ENCODE data around the gene LIMCH1. TPM values are rescaled to one million over a fixed set of nuclear protein-coding genes. Genes with fewer than 3 reads are reported as not detected.

The LIMCH1 gene
- total RNA-seq, 5 donors from 2014 or later (not counting 1 experiment from before 2014, with no cell fraction given): 0.15 to 0.38 (median 0.30) TPM

DNA sequence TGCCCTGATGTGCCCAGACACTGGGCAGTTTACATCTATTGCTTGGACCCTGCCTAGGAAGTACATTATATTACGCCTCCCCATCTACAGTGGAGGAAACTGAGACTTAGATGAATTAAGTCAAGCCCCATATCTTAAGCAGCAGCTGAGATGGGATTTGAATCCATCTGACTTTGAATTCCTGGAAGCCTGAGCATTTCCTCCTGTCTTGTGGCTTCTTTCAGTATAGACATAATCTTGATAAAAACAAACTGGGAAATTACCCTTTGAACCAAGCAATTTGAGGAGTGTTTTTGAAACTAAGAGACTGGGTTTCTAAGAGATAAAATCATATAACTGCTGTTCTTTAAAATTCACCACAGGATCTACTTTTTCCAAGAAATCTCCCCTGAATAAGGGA is 18.6 kb downstream of the LIMCH1 start:
- H3K27me3 ChIP-seq (replicated peaks in 1 of 2; ENCODE audit: control insufficient read depth in 2 of 2, extremely low read depth in 1 of 2, insufficient read depth in 2 of 2, low read length in 1 of 2): no peaks in the 10 kb centered on the region
- CTCF ChIA-PET: no interaction called here
- H3K4me1 ChIP-seq (ENCODE audit: control insufficient read depth in 1 of 2, extremely low read depth in 1 of 2, insufficient read depth in 2 of 2, low read length in 2 of 2): no peaks in the 10 kb centered on the region
- DNase-seq (no peak), ATAC-seq (replicated peaks in 1 of 4) (no peak)
- POLR2A ChIA-PET: no interaction called here
- H3K9me3 ChIP-seq: no peaks in the 10 kb centered on the region
- H3K27ac ChIP-seq (ENCODE audit: low read length): no peak overlapping the region
- no peaks in the 10 kb centered on the region for H3K36me3 ChIP-seq (ENCODE audit: control insufficient read depth in 2 of 2, extremely low read depth in 1 of 2, insufficient read depth in 1 of 2, low read length in 1 of 2)
- no peak overlapping the region for H3K4me3 Mint-ChIP-seq
- WGBS (ENCODE audit: insufficient coverage): no CpG with 5 or more reads among the region's 1 CpG
- H3K27me3 Mint-ChIP-seq: peaks cover 3 to 7% of the 10 kb centered on the region in 2 donors
- H3K36me3 Mint-ChIP-seq: no peaks in the 10 kb centered on the region
- H3K9me3 Mint-ChIP-seq: peaks cover 0 to 5% (median 2%) of the 10 kb centered on the region in 3 donors
- no peak overlapping the region for H3K27ac Mint-ChIP-seq
- no peaks in the 10 kb centered on the region for H3K4me1 Mint-ChIP-seq
- no peak overlapping the region for H3K4me3 ChIP-seq (ENCODE audit: control insufficient read depth in 1 of 2, extremely low read depth in 1 of 2, low read length in 1 of 2)

DNA sequence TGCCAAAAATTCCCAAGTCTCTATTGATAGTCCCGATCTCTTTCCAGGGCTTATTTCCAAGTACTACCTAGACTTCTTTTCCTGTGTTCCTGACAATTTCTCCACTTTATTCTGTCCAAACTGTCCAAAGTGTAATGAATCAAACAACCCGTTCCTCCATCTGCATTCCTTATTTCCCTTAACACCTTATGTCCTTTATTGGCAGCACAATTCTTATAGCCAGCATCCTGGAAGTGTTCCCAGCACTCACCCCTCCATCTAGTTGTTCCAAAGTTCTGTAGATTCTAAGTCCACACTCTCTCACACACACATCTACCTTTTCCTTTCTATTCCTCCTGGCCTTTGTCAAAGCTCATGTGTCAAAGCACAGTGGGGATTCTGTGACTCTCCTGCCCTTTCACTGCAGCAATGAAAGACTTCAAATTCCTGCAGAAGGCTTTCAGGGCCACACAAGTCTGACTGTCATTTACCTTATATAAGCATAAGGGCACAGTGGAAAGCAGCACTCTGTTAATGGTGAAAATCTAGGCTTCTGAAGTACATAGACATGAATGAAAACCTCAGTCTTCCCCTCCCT is 22.1 kb downstream of the LIMCH1 start:
- no peak overlapping the region for H3K27ac ChIP-seq (ENCODE audit: low read length)
- ATAC-seq (replicated peaks in 1 of 4): no peak

DNA sequence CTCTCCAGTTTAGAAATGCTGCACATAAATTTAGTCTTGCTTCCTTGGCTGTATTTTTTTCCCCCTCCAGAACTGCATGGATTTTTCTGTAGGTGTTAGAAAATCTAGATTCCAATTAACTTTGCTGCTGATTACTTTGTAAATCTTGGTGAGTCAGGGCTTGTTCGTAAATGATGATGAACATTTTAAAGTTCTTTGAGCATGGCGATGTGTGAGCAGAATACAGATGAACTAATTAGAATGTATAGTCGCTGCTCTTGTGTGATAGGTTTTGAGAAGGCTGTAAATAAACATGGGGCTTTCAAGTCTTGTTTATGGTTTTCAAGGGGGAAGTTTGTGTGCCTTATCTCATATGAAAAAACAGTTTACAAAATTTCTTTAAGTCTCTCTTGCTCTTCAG is 23.3 kb downstream of the LIMCH1 start:
- Mint-ChIP-seq H3K27me3 (peaks cover 3 to 7% of the 10 kb centered on the region in 2 donors), H3K4me1 (no peaks in the 10 kb centered on the region), H3K27ac (no peak overlapping the region), H3K4me3 (no peak overlapping the region), H3K9me3 (peaks cover 0 to 5% (median 0%) of the 10 kb centered on the region in 3 donors), H3K36me3 (no peaks in the 10 kb centered on the region)
- H3K9me3 ChIP-seq: no peaks in the 10 kb centered on the region
- 88% methylated on average over 2 of the region's 3 CpGs for WGBS (ENCODE audit: insufficient coverage)
- no peaks in the 10 kb centered on the region for H3K4me1 ChIP-seq (ENCODE audit: control insufficient read depth in 1 of 2, extremely low read depth in 1 of 2, insufficient read depth in 2 of 2, low read length in 2 of 2)
- ATAC-seq (replicated peaks in 1 of 4) (no peak), DNase-seq (no peak)
- H3K27ac ChIP-seq (ENCODE audit: low read length): no peak overlapping the region
- ChIA-PET CTCF (no interaction called here), POLR2A (no interaction called here)
- no peak overlapping the region for H3K4me3 ChIP-seq (ENCODE audit: control insufficient read depth in 1 of 2, extremely low read depth in 1 of 2, low read length in 1 of 2)
- no peaks in the 10 kb centered on the region for H3K27me3 ChIP-seq (replicated peaks in 1 of 2; ENCODE audit: control insufficient read depth in 2 of 2, extremely low read depth in 1 of 2, insufficient read depth in 2 of 2, low read length in 1 of 2)
- no peaks in the 10 kb centered on the region for H3K36me3 ChIP-seq (ENCODE audit: control insufficient read depth in 2 of 2, extremely low read depth in 1 of 2, insufficient read depth in 1 of 2, low read length in 1 of 2)

More for the DNA sequence above, 22.1 kb downstream of the LIMCH1 start:
- no peaks in the 10 kb centered on the region for H3K4me1 ChIP-seq (ENCODE audit: control insufficient read depth in 1 of 2, extremely low read depth in 1 of 2, insufficient read depth in 2 of 2, low read length in 2 of 2)
- ChIA-PET CTCF (no interaction called here), POLR2A (no interaction called here)
- 83% methylated on average over 2 of the region's 2 CpGs for WGBS (ENCODE audit: insufficient coverage)
- Mint-ChIP-seq H3K9me3 (peaks cover 0 to 5% (median 0%) of the 10 kb centered on the region in 3 donors), H3K4me3 (no peak overlapping the region), H3K27me3 (peaks cover 3 to 7% of the 10 kb centered on the region in 2 donors), H3K27ac (no peak overlapping the region), H3K4me1 (no peaks in the 10 kb centered on the region), H3K36me3 (no peaks in the 10 kb centered on the region)
- H3K4me3 ChIP-seq (ENCODE audit: control insufficient read depth in 1 of 2, extremely low read depth in 1 of 2, low read length in 1 of 2): no peak overlapping the region
- H3K27me3 ChIP-seq (replicated peaks in 1 of 2; ENCODE audit: control insufficient read depth in 2 of 2, extremely low read depth in 1 of 2, insufficient read depth in 2 of 2, low read length in 1 of 2): no peaks in the 10 kb centered on the region
- DNase-seq: no peak
- no peaks in the 10 kb centered on the region for H3K36me3 ChIP-seq (ENCODE audit: control insufficient read depth in 2 of 2, extremely low read depth in 1 of 2, insufficient read depth in 1 of 2, low read length in 1 of 2)
- no peaks in the 10 kb centered on the region for H3K9me3 ChIP-seq

DNA sequence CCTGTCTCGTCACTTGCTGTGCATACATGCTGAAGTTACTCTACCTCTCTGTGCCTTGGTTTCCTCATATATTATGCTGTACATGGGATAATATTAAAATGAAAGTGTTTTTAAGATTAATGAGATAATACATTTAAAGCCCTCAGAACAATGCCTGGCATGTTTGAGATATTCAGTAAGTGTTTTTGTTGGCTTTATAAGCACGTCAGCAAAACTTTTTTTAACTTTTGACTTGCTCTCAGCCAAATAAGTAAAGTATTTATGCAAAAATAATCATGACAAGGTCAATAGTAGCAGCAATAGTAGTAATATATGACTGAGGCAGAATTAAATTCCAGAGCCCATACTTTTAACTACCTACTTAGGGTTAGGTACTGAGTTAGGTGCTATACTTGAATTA is 29.2 kb downstream of the LIMCH1 start:
- no CpG with 5 or more reads among the region's 2 CpGs for WGBS (ENCODE audit: insufficient coverage)
- no peaks in the 10 kb centered on the region for H3K9me3 Mint-ChIP-seq
- H3K4me1 Mint-ChIP-seq: no peaks in the 10 kb centered on the region
- H3K4me3 Mint-ChIP-seq: no peak overlapping the region
- ChIA-PET CTCF (no interaction called here), POLR2A (no interaction called here)
- DNase-seq (no peak), ATAC-seq (replicated peaks in 1 of 4) (no peak)
- H3K27me3 ChIP-seq (replicated peaks in 1 of 2; ENCODE audit: control insufficient read depth in 2 of 2, extremely low read depth in 1 of 2, insufficient read depth in 2 of 2, low read length in 1 of 2): no peaks in the 10 kb centered on the region
- H3K36me3 Mint-ChIP-seq: no peaks in the 10 kb centered on the region
- no peaks in the 10 kb centered on the region for H3K27me3 Mint-ChIP-seq
- no peaks in the 10 kb centered on the region for H3K36me3 ChIP-seq (ENCODE audit: control insufficient read depth in 2 of 2, extremely low read depth in 1 of 2, insufficient read depth in 1 of 2, low read length in 1 of 2)
- no peaks in the 10 kb centered on the region for H3K9me3 ChIP-seq
- H3K27ac ChIP-seq (ENCODE audit: low read length): no peak overlapping the region
- no peak overlapping the region for H3K27ac Mint-ChIP-seq
- no peak overlapping the region for H3K4me3 ChIP-seq (ENCODE audit: control insufficient read depth in 1 of 2, extremely low read depth in 1 of 2, low read length in 1 of 2)
- no peaks in the 10 kb centered on the region for H3K4me1 ChIP-seq (ENCODE audit: control insufficient read depth in 1 of 2, extremely low read depth in 1 of 2, insufficient read depth in 2 of 2, low read length in 2 of 2)

DNA sequence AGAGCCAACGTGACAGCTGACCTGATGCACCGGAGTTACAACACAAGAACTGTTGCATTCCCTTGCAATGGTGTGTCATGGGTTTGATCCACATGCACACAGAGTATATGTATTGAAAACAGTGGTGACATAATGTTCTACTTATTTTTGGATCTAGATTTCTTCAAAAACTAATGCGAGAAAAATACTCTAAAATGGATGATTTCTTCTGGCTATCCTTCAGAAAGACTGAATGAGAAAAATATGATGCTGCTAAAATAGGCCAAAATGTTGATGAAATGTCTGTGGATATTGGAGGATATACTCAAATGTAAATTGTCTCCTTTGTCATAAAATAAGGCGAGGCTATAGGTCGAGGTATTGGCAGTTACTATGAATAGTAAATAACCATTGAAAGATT is 30.4 kb downstream of the LIMCH1 start:
- WGBS (ENCODE audit: insufficient coverage): 93% methylated on average over 3 of the region's 5 CpGs
- ChIA-PET CTCF (no interaction called here), POLR2A (no interaction called here)
- Mint-ChIP-seq H3K4me3 (no peak overlapping the region), H3K27ac (no peak overlapping the region), H3K4me1 (no peaks in the 10 kb centered on the region), H3K36me3 (no peaks in the 10 kb centered on the region), H3K9me3 (no peaks in the 10 kb centered on the region), H3K27me3 (no peaks in the 10 kb centered on the region)
- DNase-seq (no peak), ATAC-seq (replicated peaks in 1 of 4) (no peak)
- H3K27me3 ChIP-seq (replicated peaks in 1 of 2; ENCODE audit: control insufficient read depth in 2 of 2, extremely low read depth in 1 of 2, insufficient read depth in 2 of 2, low read length in 1 of 2): no peaks in the 10 kb centered on the region
- H3K27ac ChIP-seq (ENCODE audit: low read length): no peak overlapping the region
- H3K4me1 ChIP-seq (ENCODE audit: control insufficient read depth in 1 of 2, extremely low read depth in 1 of 2, insufficient read depth in 2 of 2, low read length in 2 of 2): no peaks in the 10 kb centered on the region
- H3K36me3 ChIP-seq (ENCODE audit: control insufficient read depth in 2 of 2, extremely low read depth in 1 of 2, insufficient read depth in 1 of 2, low read length in 1 of 2): no peaks in the 10 kb centered on the region
- H3K9me3 ChIP-seq: no peaks in the 10 kb centered on the region
- H3K4me3 ChIP-seq (ENCODE audit: control insufficient read depth in 1 of 2, extremely low read depth in 1 of 2, low read length in 1 of 2): no peak overlapping the region

DNA sequence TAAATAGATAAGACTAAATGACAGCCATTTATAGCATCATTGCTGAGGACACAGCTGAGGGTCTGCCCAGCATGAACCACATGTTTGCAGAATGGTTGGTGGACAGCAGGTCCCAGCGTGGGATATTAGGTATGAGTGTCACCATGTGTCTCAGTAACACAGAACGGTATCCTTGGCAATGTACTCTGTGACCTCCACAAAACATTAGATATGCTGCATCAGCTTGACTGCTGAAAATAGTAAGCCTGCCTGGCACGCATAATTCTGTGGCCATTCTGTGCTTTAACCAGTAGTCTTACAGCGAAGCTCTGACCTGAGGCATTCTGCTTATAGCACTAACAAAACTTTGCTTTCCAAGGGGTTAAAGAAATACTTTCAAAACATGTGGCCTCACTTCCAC is 32.0 kb downstream of the LIMCH1 start:
- H3K4me3 ChIP-seq (ENCODE audit: control insufficient read depth in 1 of 2, extremely low read depth in 1 of 2, low read length in 1 of 2): no peak overlapping the region
- no peak overlapping the region for H3K27ac Mint-ChIP-seq
- POLR2A ChIA-PET: no interaction called here
- no peaks in the 10 kb centered on the region for H3K27me3 ChIP-seq (replicated peaks in 1 of 2; ENCODE audit: control insufficient read depth in 2 of 2, extremely low read depth in 1 of 2, insufficient read depth in 2 of 2, low read length in 1 of 2)
- H3K9me3 Mint-ChIP-seq: no peaks in the 10 kb centered on the region
- H3K9me3 ChIP-seq: no peaks in the 10 kb centered on the region
- H3K4me1 ChIP-seq (ENCODE audit: control insufficient read depth in 1 of 2, extremely low read depth in 1 of 2, insufficient read depth in 2 of 2, low read length in 2 of 2): no peaks in the 10 kb centered on the region
- DNase-seq (no peak), ATAC-seq (replicated peaks in 1 of 4) (no peak)
- H3K27me3 Mint-ChIP-seq: no peaks in the 10 kb centered on the region
- H3K36me3 Mint-ChIP-seq: no peaks in the 10 kb centered on the region
- CTCF ChIA-PET: no interaction called here
- WGBS (ENCODE audit: insufficient coverage): 80% methylated on average over 2 of the region's 4 CpGs
- H3K4me1 Mint-ChIP-seq: no peaks in the 10 kb centered on the region
- H3K36me3 ChIP-seq (ENCODE audit: control insufficient read depth in 2 of 2, extremely low read depth in 1 of 2, insufficient read depth in 1 of 2, low read length in 1 of 2): no peaks in the 10 kb centered on the region
- no peak overlapping the region for H3K4me3 Mint-ChIP-seq
- H3K27ac ChIP-seq (ENCODE audit: low read length): no peak overlapping the region

DNA sequence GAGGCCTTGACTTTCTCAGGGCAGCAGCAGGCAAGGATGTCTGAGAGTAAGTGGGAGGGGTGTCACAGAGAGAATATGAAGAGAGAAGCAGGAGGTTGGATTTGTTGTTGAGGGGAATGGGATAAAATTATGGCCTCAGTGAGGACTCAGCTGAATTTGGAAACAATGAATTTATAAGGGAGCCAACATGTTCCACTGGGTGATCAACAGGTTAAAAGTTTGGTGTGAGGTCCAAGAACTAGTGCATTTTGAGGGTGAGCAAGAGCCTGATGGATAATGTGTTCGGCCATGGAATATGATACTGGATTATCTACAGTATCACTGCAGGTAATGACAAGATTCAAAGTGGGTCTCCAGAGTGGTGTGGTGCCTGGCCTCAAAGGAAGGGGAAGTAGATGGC is 33.5 kb downstream of the LIMCH1 start:
- ChIA-PET POLR2A (no interaction called here), CTCF (no interaction called here)
- H3K9me3 Mint-ChIP-seq: no peaks in the 10 kb centered on the region
- H3K27ac Mint-ChIP-seq: no peak overlapping the region
- Histone ChIP-seq H3K9me3 (no peaks in the 10 kb centered on the region), H3K27ac (ENCODE audit: low read length) (no peak overlapping the region), H3K27me3 (replicated peaks in 1 of 2; ENCODE audit: control insufficient read depth in 2 of 2, extremely low read depth in 1 of 2, insufficient read depth in 2 of 2, low read length in 1 of 2) (no peaks in the 10 kb centered on the region), H3K4me1 (ENCODE audit: control insufficient read depth in 1 of 2, extremely low read depth in 1 of 2, insufficient read depth in 2 of 2, low read length in 2 of 2) (no peaks in the 10 kb centered on the region), H3K36me3 (ENCODE audit: control insufficient read depth in 2 of 2, extremely low read depth in 1 of 2, insufficient read depth in 1 of 2, low read length in 1 of 2) (no peaks in the 10 kb centered on the region), H3K4me3 (ENCODE audit: control insufficient read depth in 1 of 2, extremely low read depth in 1 of 2, low read length in 1 of 2) (no peak overlapping the region)
- 86% methylated on average over 1 of the region's 1 CpG for WGBS (ENCODE audit: insufficient coverage)
- H3K36me3 Mint-ChIP-seq: no peaks in the 10 kb centered on the region
- no peaks in the 10 kb centered on the region for H3K4me1 Mint-ChIP-seq
- ATAC-seq (replicated peaks in 1 of 4) (no peak), DNase-seq (no peak)
- no peaks in the 10 kb centered on the region for H3K27me3 Mint-ChIP-seq
- no peak overlapping the region for H3K4me3 Mint-ChIP-seq
